Frontal cortex (tissue), 4 donors: ENCODE measurements around the gene OR6B3. TPM values are rescaled to one million over a fixed set of nuclear protein-coding genes. Genes with fewer than 3 reads are reported as not detected.

Experiments used
- DNase-seq, 2 donors: peaks; one replicate each; pipeline ENCODE4 v3.0.0; 2012; ENCODE audit warnings: low spot score in 2 of 2
- FAIRE-seq: peaks from 2 replicates; lab custom pipeline; 2012; peaks lifted over from hg19 to GRCh38; lab: Jason Lieb, UNC
- total RNA-seq: library from RNA; depleted of rRNA; stranded (reverse); fragments of >200 nt; gene quantifications from one replicate; pipeline ENCODE4 v1.2.3, GENCODE V29; 2014
- donor health status: control.
- donor health status: control.
- donor health status: control.

OR6B3 gene
- total RNA-seq, result not detected

DNA sequence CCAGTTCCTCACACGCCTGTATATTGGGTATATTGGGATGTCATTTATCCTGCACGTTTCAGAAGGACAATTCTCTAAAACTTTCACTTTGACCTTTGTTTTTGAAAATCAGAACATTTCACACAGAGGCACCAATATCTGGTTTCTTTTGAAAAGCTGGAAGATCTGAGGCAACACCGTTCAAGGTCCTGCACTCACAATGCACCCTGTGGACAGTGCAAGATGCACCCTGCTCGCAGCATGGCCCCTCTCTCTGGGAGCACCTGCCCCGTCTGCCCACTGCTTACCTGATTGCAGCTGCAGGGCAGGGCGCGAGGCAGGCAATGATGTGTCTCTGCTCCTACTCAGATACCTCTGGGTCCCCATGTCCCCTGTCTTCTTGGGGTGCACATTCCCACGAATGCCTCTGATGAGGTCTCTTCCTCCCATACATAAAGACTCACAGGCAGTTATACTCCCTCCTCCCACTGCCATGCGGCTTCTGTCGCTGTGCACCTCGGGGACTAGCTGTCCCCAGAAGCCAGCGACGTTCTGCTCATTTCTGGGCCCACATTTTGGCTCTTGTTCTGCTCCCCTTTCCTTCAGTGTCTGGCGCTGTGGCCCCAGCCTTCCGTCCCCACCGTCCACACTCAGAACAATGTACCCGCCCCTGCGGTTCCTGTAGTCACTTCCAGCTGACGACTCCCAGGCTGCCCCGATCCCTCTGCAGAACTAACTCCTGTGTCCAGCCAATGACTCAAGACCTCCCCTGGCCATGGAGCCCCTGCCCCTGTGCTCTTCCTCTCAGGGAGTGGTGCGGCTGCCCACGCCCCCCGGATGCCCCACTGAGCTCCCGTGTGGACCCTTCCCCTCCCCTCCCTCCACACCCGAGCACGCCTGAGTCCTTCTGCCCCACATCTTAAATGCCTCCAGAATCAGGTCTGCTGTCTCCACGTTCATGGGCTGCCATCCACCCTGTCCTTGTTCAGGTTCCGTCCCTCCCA lies at the start of gene OR6B3:
TSS of gene OR6B3 (minus strand) at position 349 of the 983 bp plus-strand sequence.
- DNase-seq (no peak), FAIRE-seq (no peak)

DNA sequence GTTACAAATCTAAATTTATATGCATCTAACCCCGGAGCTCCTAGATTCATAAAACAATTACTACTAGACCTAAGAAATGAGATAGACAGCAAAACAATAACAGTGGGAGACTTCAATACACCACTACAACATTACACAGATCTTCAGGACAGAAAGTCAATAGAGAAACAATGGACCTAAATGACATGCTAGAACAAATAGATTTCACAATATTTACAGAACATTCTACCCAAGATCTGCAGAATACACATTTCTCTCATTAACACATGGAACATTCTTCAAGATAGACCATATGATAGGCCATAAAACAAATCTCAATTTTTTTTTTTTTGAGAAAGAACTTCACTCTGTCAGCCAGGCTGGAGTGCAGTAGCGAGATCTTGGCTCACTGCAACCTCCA lies 45.0 kb upstream of the OR6B3 start:
- DNase-seq, result no peak
- FAIRE-seq, result no peak

DNA sequence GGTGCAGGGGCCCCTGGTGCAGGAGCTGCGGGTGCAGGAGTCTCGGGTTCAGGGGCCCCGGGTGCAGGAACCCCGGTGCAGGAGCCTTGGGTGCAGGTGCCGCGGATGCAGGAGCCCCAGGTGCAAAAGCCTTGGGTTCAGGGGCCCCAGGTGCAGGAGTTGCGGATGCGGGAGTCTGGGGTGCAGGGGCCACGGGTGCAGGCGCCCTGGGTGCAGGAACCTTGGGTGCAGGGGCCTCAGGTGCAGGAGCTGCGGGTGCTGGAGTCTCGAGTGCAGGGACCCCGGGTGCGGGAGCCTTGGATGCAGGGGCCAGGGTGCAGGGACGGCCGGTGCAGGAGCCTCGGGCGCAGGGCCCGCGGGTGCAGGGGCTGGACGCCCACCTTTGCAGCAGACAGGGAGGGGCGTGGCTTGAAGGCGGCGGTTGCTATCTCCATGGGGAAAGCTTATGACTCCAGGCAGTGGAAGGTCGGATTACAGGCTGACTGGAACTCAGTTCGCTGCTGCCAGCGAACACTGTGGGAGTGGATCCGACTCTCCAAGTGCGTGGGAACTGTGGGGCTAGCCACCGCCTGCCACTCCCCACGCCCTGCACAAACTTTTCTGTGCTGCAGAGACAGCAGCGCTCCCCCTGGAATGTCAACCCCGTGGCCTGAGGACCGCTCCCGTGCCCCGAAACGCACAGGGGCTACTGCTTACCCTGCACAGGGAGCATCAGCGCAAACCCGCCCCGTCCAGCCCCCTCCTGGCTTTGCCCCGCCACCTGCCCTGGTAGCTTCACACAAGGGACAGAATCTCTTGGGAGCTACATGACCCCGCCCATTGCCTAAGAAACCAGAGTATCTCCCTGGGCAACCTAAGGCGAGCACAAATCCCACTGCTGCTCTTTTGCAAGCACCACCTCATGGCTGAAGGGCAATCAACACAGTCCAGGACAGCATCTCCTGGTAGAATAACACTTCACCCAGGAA lies 42.5 kb upstream of the OR6B3 start:
- DNase-seq (no peak), FAIRE-seq (no peak)

DNA sequence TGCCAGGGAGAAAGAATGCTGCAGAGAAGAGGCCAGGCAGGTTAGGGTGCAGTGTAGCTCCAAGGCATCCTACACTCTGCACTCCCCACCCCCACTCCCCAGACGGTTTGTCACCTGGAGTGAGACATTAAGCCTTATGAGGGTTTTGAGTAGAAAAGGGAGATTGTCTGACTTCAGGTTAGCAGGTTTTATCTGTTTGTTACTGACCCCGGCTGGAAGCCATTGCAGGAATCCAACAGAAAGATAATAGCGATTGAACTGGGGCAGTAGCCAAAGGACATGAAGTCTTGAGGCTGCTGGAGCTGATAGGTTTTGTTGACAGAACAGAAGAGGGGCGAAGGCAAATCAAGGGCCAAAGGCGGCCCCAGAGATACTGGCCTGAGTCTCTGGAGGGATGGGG lies 36.0 kb upstream of the OR6B3 start:
- no peak for FAIRE-seq
- DNase-seq, result no peak

DNA sequence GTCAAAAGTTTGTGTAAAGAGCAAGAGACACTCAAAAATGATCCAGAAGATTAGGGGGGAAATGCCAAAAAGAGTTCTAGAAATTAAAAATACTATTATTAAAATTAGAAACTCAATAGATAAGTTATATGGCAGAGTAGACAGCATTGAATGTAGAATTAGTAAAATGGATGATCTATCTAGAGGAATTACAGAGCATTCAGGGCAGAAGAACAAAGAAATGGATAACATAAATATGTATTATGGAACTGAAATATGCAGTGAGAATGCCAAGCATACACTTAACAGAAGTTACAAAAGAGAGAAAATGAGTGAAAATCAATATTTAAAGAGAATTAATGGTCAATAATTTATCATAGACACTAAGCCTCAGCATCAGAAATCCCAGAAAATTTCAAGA lies 33.2 kb upstream of the OR6B3 start:
- no peak for FAIRE-seq
- DNase-seq, result no peak

DNA sequence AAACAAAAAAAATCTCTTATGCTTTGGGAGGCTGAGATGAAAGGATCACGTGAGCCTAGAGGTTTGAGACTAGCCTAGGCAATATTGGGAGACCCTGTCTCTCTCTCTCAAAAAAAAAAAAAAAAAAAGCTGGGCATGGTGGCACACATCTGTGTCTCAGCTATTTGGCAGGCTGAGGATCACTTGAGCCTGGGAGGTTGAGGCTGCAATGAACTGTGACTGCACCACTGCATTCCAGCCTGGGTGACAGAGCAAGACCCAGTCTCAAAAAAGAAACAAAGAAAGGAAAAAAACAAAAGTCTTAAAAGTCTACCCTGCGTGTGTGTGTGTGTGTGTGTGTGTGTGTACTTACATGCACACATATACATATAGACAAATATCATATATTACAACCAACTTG lies 25.3 kb upstream of the OR6B3 start:
- no peak for DNase-seq
- FAIRE-seq, result no peak

DNA sequence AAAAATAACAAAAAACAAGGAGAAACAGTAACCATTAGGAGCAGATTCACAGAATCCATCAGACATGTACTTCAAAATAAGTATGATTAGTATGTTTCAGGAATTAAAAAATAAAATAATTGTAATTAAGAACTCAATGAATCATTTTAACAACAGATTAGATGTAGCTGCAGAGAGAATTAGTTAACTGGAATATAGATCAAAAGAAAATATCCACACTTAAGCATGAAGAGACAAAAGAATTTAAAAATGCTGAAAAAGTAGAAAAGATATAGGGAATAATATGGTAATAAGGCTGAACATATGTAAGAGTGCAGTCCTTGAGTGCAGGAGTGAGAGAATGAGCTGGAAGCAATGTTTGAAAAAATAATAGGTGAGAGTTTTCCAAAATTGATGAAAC lies 24.1 kb upstream of the OR6B3 start:
- no peak for DNase-seq
- FAIRE-seq, result no peak

DNA sequence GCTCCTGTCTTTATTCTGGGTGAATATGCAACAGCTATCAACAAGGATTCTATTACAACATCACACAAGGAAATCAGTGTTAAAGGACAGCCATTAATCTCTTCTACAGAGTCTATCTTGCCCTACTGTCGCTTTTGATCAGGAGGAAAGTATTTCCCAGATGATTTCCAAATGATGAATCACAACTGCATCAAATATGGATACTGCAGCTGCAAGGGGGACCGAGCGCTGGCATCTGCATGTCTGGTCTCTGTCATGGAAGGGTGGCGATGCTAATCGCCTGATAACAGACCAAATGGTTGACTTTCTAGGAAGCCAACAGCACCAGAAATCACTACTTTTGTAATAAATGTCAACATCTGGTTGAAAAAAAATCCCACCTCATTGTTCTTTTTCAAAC lies 21.2 kb upstream of the OR6B3 start:
- FAIRE-seq (no peak), DNase-seq (no peak)

DNA sequence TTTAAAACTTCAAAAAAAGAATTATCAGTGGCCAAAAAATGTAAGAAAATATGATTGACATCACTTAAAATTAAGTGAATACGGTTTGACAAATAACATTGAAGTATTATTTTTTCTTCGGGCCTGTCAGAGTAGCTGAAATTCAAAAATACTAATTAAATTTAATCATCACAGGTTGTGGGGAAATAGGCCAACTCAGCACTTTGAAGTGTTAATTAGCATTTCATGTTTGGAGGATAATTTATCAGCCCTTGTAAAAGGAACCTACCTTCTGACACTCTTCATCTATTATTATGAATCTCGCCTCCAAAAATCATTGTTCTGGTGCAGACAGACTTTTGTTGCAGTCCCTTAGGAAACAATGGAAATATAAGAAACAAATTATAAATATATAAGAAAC lies 17.6 kb upstream of the OR6B3 start:
- DNase-seq (no peak), FAIRE-seq (no peak)

DNA sequence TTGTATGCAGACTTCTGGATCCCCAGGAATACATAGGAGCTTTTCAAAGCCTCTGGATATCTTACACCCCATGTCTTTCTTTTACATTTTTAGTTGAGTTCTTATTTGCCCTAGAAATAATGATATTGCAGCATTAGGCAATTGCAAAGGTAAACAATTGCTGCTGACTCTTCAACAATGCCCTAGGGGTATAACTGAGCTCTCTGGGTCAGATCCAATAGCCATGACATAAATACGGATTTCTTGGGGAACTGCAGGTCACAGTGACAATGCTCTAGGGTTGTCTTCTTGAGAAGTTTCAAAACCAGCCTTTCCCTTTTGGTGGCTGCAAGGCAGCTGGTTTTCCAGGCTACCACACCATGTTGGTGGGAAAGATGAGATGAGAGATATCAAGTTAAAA lies 16.5 kb upstream of the OR6B3 start:
- DNase-seq (no peak), FAIRE-seq (no peak)

DNA sequence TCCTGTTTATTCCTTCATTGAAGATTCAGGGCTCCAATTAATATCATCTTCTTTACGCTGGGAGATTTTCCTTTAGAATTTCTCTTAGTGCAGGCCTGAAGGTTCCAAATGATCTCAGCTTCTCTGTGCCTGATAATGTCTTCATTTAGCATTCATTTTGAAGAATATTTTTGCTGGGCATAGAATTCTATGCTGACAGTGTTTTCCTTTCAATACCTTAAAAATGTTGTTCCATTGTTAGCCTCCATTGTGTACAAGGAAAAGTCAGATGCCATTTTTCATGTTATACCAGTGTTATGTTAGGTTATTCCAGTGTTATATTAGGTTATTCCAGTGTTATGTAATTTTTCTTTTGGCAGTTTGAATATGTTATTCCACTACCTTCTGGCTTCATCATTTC lies 14.9 kb upstream of the OR6B3 start:
- DNase-seq (no peak), FAIRE-seq (no peak)

DNA sequence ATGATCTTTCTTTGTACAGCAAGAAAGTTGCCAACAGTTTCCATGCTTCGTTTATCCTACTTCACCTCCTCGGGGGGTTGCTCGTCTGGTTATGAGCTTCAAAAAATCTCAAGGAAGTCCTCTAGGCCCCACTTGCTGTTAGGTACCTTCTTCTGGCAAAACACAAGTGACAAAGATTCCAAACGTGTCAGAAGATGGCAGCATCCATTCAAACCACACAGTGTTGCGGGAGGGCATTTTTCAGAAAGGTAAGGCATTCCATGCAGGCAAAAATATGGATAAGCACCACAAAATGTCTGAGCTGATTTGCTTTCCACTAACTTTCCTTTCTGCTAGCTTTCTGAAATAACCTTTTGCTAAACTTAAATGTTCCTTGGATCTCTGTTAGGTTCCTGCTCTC lies 13.2 kb upstream of the OR6B3 start:
- FAIRE-seq (no peak), DNase-seq (no peak)

DNA sequence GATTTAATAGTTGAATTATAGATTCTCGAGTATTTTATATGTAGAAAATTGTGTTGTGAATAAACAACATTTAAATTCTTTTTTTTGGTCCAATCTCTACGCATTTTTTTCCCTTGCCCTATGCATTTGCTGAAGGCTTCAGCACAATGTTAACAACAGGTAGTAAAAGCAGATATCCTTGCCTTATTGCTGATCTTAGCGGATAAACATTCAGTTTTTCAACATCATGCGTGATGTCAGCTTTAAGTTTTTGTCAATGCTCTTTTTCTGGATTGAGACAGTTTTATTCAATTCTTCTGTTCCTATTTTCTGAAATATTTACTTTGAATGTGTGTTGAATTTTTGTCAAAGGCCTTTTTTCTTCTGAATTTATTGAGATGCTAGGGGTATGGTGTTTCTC lies 11.6 kb upstream of the OR6B3 start:
- FAIRE-seq, result no peak
- no peak for DNase-seq

DNA sequence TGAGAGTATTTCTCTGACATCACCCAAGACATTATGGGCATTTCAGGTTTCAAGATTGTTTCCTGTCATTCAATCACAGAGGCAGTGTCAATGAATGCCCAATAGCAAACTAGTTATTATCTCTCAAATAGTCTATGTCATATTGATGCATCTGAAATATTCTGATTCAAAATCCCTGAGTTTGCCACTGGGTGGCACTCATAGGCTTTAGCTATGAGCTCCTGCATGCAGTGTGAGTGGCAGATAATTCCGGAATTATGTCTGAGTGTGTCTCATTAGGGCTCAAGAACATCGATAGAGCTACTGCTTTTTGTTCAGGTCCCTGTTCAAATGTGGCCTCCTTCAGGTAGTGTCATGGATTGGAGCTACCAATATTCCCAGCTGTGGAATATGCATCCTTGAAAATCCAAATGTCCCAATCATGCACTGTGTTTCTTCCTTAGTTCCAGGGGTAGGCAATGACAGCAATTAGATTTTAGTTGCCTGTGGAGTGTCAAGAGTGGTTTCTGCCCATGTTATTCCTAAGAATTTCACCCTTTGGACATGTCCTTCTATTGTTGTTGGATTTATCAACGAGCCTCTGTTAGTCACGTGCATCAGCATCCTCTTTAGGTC lies 7.8 kb upstream of the OR6B3 start:
- FAIRE-seq (peak; percentile 80), DNase-seq (no peak)

DNA sequence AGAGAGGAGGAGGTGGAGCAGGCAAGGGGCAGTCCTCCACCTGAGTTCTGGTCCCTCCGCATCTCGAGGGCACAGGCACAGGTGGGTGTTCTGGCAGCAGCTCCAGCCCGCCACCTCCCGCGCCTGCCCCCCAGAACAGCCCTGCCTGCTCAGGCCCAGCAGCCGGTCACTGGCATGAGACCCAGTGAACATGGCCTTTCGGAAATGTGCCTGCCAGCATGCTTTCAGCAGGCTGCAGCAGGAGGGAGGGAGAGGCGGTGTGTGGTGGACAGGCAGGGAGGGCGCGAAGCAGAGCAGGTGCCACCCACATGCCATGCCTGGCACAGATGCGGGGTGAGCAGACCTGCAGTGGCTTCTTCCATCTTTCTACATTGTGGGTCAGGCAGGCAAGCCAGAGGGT lies 3.4 kb upstream of the OR6B3 start:
- FAIRE-seq (no peak), DNase-seq (no peak)

DNA sequence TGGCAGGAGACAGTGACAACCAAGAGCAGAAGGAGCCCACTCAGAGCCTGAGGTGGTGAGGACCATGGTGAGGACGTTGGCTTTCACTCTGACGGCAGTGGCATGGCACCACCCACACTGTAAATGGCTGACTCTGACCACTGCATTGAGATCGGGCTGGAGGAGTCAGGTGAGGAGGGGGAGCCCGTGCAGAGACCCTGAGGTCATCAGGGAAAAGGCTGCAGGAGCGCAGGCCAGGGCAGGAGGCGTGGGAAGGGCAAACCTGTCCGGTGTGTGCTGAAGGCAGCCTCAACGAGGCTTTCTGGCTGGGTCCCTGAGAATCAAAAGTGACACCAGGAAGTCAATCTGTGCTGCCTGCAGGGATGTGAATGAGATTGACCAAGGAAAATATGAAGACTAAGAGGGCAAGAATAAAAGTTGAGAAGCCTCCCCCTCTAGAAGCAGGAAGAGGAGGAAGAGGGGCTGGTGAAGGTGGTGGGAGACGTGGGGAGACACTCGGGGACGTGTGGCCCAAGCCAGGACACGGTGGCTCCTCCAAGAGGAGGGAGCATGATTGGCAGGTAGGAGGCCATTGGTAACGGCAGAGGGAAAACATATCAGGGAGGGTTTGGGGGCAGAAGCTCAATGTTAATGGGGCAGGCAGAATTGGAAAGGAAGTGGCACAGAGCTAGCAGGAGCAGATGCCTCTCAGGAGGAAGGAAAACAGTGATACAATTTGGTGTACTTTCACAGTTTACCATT lies 2.0 kb upstream of the OR6B3 start:
- no peak for DNase-seq

DNA sequence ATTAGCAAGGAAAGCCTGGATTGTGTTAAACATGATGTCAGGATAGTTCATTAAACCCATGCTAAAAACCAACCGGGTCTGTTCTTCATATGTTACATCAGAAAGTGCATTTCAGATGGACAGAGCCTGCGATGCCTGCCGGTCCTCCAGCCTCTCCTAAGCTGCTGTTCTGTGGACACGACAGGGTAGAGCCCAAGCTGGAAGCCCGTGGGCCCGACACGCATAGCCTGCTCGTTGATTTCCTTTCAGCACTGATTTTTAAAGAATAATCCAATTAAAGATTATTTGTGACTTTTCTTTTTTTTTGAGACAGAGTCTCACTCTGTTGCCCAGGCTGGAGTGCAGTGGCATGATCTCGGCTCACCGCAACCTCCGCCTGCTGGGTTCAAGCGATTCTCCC lies 797 bp downstream of the OR6B3 start:
- FAIRE-seq (no peak), DNase-seq (no peak)

More for the DNA sequence above, 2.0 kb upstream of the OR6B3 start:
- FAIRE-seq, result no peak

DNA sequence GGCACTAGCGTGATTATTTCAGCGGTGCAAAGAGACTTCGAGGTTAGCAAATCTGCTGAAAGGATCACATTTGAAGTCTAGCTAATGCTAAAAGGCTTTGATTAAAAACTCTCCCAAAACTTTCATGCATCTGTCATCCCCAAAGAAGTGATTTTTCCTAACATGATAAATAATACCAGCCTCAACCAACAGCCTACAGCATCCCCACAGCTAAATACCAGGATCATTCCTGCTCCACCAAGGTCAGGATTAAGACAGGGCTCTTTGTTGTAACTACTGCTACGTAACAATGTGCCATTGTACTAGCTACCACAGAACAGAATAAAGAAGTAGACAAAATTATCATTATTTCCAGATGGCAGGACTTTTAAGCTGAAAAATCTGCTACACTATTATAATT lies 1.6 kb downstream of the OR6B3 start:
- peak; percentile 95 for FAIRE-seq

DNA sequence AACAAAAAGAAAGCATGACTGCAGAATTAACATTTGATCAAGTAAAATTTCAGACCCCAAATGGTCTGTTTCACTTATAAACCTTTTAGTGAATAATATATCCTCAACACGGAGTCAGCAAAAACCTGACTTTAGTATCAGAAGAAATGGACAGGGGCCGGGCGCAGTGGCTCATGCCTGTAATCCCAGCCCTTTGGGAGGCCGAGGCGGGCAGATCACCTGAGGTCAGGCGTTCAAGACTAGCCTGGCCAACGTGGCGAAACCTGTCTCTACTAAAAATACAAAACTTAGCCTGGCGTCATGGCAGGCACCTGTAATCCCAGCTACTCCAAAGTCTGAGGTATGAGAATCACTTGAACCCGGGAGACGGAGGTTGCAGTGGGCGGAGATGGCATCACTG lies 3.0 kb downstream of the OR6B3 start:
- no peak for FAIRE-seq

More for the DNA sequence above, 1.6 kb downstream of the OR6B3 start:
- DNase-seq, result peak in 1 of 2 donors; percentile 40

DNA sequence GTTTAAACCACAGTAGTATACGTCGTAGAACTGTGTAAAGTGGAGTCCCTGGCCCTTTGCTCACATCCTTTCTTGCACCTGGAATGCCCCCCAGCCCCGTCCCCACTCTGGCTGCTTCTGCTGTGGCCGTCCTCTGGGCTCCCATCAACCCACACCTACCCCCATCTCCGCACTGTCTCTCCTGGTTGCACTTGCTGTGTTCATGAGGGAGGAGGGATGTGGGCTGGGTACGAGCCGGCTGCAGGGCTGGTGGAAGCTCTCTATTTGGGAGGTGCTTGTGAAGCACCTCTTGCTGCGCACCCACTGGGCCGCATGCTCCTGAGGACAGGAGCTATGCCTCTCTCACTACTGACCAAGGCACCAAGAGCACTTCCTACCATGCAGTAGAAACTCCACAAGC lies 5.1 kb downstream of the OR6B3 start:
- FAIRE-seq (no peak), DNase-seq (no peak)

More for the DNA sequence above, 3.0 kb downstream of the OR6B3 start:
- no peak for DNase-seq
